Adipocyte (in vitro differentiated cells): ENCODE data around the gene SLC1A7.

ENCODE experiments used
- DNase-seq: peaks from one replicate; pipeline ENCODE4 v3.0.0-alpha.2; 2015; ENCODE audit warnings: low read depth
- H3K27me3 ChIP-seq: replicated peaks from 2 replicates; pipeline ENCODE4 v1.7.0; 2013; ENCODE audit warnings: mild to moderate bottlenecking, low read length, moderate library complexity; ENCODE audit not compliant: control insufficient read depth, insufficient read depth
- H3K36me3 ChIP-seq: 2 replicates; pipeline ENCODE4 v1.7.0; 2013; ENCODE audit warnings: low read length, mild to moderate bottlenecking, moderate library complexity; ENCODE audit not compliant: control insufficient read depth, insufficient read depth, severe bottlenecking
- H3K4me1 ChIP-seq: 2 replicates; pipeline ENCODE4 v1.7.0; 2013; ENCODE audit warnings: mild to moderate bottlenecking, low read length, moderate library complexity; ENCODE audit not compliant: control insufficient read depth, insufficient read depth
- H3K4me3 ChIP-seq: 2 replicates; pipeline ENCODE4 v1.7.0; 2013; ENCODE audit warnings: mild to moderate bottlenecking, low read length, moderate library complexity
- H3K9ac ChIP-seq: 2 replicates; pipeline ENCODE4 v1.7.0; 2013; ENCODE audit warnings: mild to moderate bottlenecking, low read length, moderate library complexity
- H3K9me3 ChIP-seq: 2 replicates; pipeline ENCODE4 v1.7.0; 2013; ENCODE audit warnings: mild to moderate bottlenecking, low read length, moderate library complexity; ENCODE audit not compliant: control insufficient read depth

The SLC1A7 gene

GRCh38 chr1:53078333-53079101, 63.9 kb downstream of the SLC1A7 start:
- Histone ChIP-seq H3K36me3 (peaks cover 66% of the 10 kb centered on the region), H3K4me3 (no peak overlapping the region), H3K9me3 (no peaks in the 10 kb centered on the region), H3K9ac (no peak overlapping the region), H3K4me1 (peaks cover 1% of the 10 kb centered on the region), H3K27me3 (no peaks in the 10 kb centered on the region)
- DNase-seq = no peak

GRCh38 chr1:53077599-53077965, 64.9 kb downstream of the SLC1A7 start:
- Histone ChIP-seq H3K36me3 (peaks cover 65% of the 10 kb centered on the region), H3K9me3 (no peaks in the 10 kb centered on the region), H3K27me3 (no peaks in the 10 kb centered on the region), H3K4me1 (peaks cover 4% of the 10 kb centered on the region), H3K4me3 (no peak overlapping the region), H3K9ac (no peak overlapping the region)
- DNase-seq = no peak

GRCh38 chr1:53076721-53077598, 65.5 kb downstream of the SLC1A7 start:
- H3K36me3 ChIP-seq = peaks cover 64% of the 10 kb centered on the region
- no peak overlapping the region for H3K9ac ChIP-seq
- H3K27me3 ChIP-seq = no peaks in the 10 kb centered on the region
- no peak for DNase-seq
- H3K4me3 ChIP-seq = no peak overlapping the region
- no peaks in the 10 kb centered on the region for H3K9me3 ChIP-seq
- H3K4me1 ChIP-seq = peaks cover 4% of the 10 kb centered on the region

DNA sequence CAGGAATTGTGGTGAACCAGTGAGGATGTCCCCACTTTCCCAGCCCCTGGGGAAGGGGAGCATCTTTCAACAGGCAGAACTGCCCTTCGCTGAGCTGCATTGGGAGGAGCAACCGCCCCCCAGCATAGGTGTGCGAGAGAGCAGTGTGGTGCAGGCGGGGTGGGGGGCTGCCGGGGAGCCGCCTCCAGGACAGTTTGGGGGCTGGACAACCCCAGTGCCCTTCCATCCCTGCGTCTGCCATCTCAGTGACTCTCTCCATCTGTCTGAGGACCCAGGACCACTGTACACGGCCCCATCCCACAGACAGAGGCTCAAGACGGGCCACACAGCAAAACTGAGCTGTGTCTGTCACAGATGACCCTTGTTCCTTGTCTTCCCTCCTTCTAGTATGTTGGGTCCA, 66.3 kb downstream of the SLC1A7 start:
- Histone ChIP-seq H3K36me3 (peaks cover 58% of the 10 kb centered on the region), H3K9me3 (no peaks in the 10 kb centered on the region), H3K9ac (no peak overlapping the region), H3K27me3 (no peaks in the 10 kb centered on the region), H3K4me3 (no peak overlapping the region), H3K4me1 (peaks cover 4% of the 10 kb centered on the region)
- DNase-seq = no peak

DNA sequence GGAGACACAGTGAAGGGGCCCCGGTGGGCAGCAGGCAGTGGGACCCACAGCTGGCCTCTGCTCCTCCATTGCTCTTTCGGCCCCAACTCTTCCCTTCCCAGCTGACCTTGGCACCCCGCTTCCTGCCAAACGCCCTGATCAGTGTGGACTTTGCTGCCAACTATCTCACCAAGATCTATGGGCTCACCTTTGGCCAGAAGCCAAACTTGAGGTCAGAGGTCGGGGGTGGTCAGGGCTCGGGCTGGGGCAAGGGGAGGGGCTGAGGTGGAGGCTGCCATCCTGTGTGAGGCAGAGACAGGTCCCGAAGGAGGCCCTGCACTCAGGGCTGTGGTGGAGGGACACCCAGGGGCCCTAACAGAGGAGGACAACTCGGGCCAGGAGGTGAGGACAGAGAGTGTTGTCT, 66.7 kb downstream of the SLC1A7 start:
- no peak for DNase-seq
- Histone ChIP-seq H3K36me3 (peaks cover 58% of the 10 kb centered on the region), H3K4me3 (no peak overlapping the region), H3K9ac (no peak overlapping the region), H3K27me3 (no peaks in the 10 kb centered on the region), H3K4me1 (peaks cover 4% of the 10 kb centered on the region), H3K9me3 (no peaks in the 10 kb centered on the region)

DNA sequence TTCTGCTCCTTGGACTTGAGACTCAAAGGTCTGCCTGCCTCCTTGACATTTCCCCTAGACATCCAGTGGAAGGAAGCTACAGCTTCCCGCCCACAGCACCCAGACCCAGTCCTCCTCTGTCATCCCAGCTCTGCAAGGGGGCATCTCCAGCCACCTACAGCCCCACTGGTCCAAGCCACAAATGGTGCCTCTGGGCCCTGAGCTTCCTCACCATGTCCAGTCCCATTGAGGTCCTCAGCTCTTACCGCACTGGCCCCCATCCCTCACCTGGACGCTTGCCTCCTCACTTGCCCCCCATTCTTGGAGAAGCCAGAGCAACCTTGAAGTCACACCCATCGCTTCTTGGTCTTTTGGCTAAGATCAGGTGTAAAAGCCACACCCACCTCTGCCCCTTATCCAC, 67.2 kb downstream of the SLC1A7 start:
- Histone ChIP-seq H3K27me3 (no peaks in the 10 kb centered on the region), H3K36me3 (peaks cover 58% of the 10 kb centered on the region), H3K4me3 (no peak overlapping the region), H3K9ac (no peak overlapping the region), H3K9me3 (no peaks in the 10 kb centered on the region), H3K4me1 (peaks cover 4% of the 10 kb centered on the region)
- DNase-seq = no peak

DNA sequence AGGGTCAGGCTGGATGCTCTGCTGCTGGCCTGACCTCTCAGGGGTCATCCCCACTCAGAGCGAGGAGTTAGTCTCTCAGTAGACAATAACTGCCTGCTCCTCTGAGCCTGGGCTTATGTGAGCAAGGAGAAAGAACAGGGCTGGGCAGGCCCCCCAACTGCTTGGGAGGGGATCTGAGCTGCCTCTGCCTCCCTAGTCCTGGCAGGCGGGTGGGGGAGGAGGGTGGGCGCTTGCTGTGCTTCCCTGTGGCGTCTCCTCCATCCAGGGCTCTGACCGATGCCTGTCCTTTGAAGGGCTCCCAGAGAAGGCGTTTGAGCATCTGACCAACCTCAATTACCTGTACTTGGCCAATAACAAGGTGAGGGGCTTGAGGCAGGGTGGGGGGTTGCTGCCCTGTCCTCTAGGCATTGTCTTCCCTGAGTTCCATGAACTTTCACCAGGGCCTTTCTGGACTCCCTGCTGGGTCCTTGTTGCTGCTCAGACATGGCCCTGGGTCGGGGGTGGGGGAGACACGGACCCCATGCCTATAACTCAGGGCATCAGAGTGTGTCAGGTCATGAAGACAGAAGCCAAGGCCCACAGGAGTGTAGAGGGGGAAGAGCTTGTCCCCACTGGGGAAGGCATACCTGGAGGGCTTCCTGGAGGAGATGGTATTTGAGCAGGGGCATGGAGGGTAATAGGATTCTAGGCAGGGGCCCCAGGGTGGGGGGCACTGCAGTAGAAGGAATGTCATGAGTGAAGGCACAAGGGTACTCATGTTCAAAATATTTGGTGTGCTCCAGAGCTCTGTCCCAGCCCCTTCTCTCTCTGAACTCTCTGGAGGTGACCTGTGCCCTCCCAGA, 67.9 kb downstream of the SLC1A7 start:
- Histone ChIP-seq H3K27me3 (no peaks in the 10 kb centered on the region), H3K4me3 (no peak overlapping the region), H3K9ac (no peak overlapping the region), H3K4me1 (peaks cover 4% of the 10 kb centered on the region), H3K36me3 (peaks cover 61% of the 10 kb centered on the region), H3K9me3 (no peaks in the 10 kb centered on the region)
- no peak for DNase-seq

DNA sequence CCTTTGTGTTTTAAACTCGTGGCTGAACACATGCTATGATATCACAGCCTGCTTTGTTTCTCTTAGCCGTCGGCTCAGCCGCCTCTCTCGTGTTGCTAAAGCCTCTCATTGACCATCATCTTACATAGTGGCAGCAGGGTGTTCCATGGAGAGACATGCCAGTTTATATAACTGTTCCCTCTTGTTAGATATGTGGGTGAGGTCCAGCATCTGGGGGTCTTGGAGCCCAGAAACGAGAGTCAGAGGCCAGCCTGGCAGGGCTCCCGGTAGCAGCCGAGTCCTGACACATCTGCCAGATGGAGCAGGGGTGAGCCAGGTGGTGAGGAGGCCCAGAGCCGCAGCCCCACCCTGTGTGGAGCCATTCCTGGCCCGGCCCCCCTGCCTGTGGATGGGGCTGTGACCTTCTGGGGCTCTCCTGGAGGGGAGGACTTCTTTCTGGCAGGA, 68.5 kb downstream of the SLC1A7 start:
- H3K9me3 ChIP-seq = no peaks in the 10 kb centered on the region
- no peak for DNase-seq

GRCh38 chr1:53073287-53073686, 69.2 kb downstream of the SLC1A7 start:
- H3K4me1 ChIP-seq = peaks cover 4% of the 10 kb centered on the region
- H3K9ac ChIP-seq = no peak overlapping the region
- peaks cover 56% of the 10 kb centered on the region for H3K36me3 ChIP-seq
- H3K9me3 ChIP-seq = no peaks in the 10 kb centered on the region
- no peaks in the 10 kb centered on the region for H3K27me3 ChIP-seq
- H3K4me3 ChIP-seq = no peak overlapping the region
- DNase-seq = no peak

More for the DNA sequence above, 68.5 kb downstream of the SLC1A7 start:
- peaks cover 59% of the 10 kb centered on the region for H3K36me3 ChIP-seq
- no peak overlapping the region for H3K9ac ChIP-seq
- no peaks in the 10 kb centered on the region for H3K27me3 ChIP-seq
- no peak overlapping the region for H3K4me3 ChIP-seq
- H3K4me1 ChIP-seq = peaks cover 4% of the 10 kb centered on the region

- Histone ChIP-seq H3K27me3 (no peaks in the 10 kb centered on the region), H3K4me1 (peaks cover 10% of the 10 kb centered on the region), H3K4me3 (no peak overlapping the region), H3K9ac (no peak overlapping the region), H3K36me3 (peaks cover 47% of the 10 kb centered on the region), H3K9me3 (no peaks in the 10 kb centered on the region)
- no peak for DNase-seq
These were observed 70.5 kb downstream of the SLC1A7 start for GRCh38 chr1:53071915-53072314.
